Activated naive CD4-positive, alpha-beta T cell (primary cell): ENCODE data around the gene SLC24A3.

Experiments
- DNase-seq, 4 experiments: peaks; one replicate each; lab custom pipeline; 2025; lab: John Stamatoyannopoulos, UW

Gene SLC24A3

DNA sequence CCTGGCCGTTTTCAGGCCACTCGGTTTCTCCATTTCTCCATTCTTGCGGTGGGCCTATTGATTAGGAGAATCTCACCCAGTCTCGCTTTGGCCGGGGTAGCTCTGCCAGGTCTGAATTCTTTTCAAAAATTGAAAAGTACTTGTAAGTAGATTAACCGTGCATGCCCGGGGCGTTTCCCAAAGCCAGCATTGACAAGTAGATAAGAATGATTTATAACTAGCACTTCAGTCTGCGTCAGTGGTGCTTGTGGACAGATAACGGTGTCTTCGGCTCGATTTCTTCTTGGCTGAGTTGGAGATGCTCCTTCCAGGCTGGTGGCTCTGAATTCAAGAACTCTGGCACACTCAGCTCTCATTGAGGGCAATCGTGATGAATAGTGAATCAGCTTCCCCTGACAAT lies 29.0 kb downstream of the SLC24A3 start:
- DNase-seq = no peak

DNA sequence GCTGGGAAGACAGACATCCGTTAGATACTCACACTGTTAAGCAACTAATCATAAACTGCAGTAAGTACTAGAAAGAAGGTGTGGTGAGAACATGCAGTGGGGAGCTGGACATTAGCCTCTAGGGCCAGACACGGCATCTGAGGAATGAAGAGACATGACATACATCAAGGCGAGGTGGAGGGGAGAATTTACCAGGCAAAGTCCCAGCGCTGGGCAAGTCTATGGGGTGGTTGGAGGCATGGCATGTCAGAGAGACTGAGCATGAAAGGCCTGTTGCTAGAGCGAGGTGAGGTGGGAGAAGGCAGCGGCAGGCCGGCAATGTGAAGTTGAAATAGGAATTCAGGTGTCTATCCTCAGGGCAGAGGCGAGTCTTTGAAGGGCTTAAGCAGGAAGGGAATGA lies 31.8 kb downstream of the SLC24A3 start:
- DNase-seq = no peak

DNA sequence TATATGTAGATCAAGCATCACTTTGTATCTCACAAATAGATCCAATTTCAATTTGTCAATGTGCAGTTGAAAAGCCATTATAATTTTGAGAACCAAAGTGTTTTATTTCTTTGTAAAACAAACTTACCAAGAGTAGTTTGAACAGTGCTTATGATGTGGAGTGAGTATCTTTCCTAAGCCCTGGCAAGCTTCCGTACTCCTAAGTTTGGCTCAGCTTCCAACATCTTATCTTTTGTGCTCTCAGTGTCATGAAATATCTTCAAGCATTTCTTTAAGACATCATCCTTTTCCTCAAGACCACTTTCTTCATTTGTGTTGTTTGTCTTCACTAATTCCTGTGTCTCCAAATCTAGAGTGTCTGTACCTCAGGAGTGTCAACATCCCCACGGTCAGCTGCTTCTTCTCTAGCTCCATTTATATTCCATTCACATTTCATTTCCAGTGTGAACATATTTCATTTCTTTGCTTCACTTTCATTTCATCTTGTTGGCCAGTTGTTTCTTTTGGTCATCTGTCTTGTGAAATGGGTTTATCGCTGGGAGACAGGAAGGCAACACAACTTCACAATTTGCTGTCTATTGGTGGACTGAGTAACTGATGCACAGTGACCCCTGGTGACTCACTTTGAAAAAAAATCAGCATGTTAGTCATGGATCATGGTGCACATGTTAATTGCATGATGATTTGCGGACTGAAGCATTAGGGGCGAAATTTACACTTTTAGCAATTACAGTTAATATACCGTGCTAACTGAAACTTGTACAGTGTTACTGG lies 36.9 kb downstream of the SLC24A3 start:
- DNase-seq = no peak

DNA sequence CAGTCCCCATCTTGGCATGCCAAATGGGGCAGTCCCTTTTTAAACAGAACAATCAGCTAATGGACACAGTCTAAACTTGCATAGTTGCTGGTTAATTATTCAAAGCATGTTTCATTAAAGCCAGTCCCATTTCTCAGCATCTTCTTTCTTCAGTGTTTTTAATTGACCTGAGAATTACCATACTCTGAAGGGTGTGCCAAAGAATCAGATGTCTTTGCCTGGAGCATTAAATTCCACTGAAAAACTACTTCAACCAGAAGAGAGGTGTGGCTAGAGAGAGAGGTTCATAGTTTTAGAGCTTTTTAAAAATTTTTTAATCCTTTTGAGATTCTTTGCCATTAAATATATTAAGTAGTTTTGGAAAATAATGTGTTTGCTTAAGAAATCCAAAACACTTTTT lies 37.9 kb downstream of the SLC24A3 start:
- DNase-seq = no peak

DNA sequence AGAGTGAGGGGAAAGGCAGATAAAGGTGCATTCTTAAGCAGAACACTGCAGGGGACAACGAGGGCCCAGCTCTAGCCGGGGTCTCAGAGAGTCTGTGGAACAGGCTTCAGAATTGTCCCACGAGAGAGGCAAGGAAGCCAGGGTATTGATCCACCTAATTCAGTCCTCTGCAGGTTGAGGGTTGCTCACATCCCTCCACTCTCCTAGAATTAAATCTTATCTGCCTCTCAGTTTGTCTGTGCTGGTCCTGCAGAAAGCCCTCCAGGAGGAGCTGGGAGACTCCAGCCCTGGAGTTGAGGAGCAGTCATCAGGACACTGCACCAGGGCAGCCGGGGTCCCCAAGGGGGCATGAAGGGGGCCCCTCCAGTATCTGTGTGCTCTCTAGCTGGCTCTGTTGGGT lies 39.1 kb downstream of the SLC24A3 start:
- DNase-seq = no peak

DNA sequence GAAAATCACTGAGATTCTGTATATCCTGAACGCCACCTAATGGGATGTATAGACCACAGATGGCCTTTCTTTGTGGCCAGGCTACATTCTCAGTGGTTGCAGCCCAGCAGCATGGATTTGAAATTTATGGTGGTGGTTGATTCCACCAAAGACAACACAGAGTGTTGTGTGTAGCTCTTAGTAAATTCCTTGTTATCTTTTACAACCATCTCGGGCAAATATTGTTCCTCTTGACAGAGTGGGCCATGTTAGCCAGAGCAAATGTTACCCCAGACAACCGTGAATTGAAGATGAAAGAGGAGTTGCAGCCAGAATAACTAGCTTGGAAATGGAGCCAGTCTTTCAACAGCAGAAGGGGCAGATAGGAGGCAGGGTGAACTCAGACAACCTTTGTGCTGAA lies 39.5 kb downstream of the SLC24A3 start:
- DNase-seq = no peak

DNA sequence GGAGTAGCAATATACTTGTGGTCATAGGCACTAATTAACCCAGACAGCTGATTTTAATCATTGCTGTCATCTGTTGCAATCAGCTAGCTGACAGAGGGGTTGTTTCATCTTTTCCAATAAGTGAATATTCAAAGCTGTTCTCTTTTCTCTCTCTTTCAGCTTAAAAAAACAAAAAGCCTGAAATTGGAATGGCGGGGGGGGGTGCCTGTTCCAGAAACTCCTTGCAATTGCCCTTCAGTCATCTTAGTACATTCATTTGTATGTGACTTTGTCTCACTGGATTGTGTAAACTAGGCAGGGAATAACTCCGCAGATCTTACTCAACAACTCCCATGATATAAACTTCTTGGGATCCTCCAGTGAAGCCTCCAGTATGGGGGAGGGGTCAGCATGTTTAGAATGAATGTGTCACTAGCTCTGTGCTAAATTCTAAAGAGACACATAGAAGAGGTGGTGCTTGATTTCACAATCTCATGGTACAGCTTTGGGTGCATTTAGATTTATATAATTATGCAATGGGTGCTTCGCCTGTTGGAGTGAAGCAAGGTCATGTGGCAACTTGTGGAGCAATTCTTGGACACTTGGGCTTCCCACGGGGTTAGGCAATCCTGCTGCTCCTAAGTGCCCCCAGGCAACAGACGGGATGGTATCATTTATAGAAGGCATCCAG lies 40.1 kb downstream of the SLC24A3 start:
- DNase-seq = no peak

DNA sequence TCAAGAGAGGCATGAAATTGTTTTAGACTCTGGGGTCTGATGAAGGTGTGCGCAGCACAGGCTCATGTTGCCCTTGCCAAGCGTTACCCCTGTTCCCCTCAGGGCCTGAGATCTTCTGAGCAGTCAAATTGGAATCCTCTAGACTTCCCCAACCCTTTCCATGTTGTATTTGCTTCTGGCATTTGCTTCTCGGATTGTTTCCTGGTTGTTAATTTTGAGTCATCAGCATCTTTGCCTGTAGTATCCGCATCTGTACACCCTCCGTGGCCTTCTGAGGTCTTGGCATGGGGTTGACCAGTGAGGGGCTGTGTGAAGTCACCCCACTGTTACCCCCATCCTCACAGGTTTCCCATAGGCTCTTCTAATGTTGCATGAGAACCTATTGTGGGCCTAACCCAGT lies 40.9 kb downstream of the SLC24A3 start:
- no peak for DNase-seq

DNA sequence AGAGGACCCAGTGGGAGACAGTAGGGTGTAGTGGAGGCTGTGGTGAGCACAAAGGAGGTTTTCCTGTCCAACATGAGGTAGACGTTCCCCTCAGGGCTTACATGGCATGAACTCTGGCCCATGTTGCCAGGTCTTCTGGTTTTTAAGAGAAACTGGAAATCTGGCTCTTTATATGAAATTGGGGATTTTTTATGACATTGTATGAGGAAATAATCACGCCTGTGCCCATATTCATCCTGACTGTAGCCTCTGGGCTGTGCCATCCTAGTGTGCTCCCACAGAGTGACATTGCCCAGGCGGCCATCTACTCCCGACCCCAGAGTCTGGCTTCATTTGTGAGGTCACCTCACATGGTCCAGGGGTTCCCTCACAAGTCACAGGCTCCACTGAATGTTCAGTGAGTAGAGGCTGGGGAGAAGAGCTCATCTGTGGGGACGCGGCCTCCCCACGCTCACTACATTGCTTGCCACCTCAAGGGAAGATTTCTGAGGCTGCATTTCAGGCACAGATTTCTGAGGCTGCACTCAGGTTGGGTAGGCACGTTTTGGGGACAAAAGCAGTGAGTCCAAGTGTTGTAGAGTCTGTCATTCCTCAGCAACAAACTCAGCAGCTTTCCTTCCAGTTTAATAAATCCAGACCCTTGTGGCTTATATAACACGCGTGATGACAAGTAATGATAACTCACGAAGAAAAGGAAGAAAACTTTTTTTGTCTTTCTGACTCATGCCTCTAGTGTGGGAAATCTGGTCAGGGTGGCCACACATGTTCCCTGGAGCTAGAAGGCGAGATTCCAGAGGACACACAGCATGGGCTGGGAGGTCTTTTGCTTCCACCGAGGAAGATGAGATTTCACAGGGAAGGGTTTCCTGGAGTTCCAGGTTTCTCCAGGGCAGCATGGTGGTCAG lies 41.7 kb downstream of the SLC24A3 start:
- DNase-seq = no peak

DNA sequence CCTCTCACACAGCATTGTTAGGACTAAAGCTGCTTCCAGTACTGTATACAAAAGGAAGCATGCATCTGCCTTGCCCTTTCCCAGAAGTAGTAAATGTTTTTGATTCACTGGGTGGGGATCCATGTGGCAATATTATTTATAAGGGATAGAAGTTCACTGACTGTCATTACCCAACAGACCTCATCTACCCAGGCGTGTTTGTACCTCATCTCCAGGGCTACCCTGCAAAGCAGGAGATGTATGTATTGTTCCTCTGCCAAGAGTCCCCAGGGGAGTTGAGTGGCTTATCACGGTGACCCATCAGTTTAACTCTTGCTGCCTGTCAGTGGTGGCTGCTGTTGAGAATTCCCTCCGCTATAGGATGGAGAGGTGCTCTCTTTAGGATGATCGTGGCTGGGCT lies 42.5 kb downstream of the SLC24A3 start:
- DNase-seq = no peak

DNA sequence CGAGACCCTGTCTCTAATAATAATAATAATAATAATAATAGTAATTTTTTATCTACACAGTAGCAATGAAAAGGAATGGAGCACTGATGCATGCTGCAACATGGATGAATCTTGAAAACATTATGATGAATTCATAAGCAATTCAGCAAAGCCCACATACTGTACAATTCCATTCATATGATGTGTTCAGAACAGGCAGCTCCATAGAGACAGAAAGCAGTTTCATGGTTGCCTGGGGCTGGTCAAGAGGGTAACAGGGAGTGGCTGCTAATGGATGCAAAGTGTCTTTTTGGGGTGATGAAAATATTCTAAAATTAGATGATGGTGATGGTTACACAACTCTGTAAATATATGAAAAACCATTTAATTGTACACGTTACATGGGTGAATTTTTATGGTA lies 43.6 kb downstream of the SLC24A3 start:
- DNase-seq = no peak

DNA sequence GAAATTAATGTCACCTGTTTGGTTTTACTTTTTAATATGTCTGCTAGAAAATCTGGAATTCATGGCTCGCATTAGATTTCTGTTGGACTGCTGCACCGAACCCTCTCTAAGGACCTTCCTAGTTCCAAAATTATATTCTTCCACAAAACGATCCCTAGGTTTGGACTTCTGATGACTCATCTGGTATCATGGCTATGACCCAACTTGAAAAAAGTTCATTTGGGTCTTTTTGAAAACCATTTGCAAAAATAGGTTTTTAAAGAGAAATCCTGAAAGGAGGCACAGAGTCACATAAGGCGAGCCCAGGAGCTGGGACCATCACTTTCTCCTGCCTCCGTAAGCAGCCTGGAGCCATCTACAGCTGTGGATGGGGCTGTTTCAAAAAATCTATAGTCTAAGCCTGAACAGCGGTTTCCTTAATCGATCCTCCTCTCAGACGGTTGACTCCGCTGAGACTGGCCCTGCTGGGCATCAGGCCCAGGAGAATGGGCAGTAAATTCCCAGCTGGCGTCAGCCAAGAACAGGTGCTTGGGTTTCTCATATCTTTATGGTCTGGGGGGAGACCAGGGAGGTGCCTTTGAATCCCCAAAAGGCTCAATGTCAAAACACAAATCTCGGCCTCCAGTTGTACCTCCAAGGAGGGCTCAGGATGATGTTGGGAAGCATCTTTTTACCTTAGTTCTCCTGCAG lies 44.6 kb downstream of the SLC24A3 start:
- no peak for DNase-seq

DNA sequence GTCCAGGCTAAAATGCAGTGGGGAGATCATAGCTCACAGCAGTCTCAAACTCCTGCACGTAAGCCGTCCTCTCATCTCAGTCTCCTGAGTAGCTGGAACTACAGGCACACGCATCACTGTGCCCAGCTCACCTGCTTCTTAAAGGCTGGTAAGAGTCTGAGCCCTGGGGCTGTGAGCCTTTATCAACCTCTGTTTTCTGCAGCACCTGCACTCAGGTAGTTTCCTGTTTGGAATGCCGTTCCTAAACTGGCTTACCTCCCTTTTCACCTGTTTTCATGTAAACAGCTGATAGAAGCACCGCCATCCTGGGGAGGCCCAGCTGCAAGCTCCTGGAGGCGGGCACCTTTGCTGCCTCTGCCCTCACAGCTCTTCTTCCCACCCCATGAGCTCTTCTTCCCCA lies 45.4 kb downstream of the SLC24A3 start:
- no peak for DNase-seq

DNA sequence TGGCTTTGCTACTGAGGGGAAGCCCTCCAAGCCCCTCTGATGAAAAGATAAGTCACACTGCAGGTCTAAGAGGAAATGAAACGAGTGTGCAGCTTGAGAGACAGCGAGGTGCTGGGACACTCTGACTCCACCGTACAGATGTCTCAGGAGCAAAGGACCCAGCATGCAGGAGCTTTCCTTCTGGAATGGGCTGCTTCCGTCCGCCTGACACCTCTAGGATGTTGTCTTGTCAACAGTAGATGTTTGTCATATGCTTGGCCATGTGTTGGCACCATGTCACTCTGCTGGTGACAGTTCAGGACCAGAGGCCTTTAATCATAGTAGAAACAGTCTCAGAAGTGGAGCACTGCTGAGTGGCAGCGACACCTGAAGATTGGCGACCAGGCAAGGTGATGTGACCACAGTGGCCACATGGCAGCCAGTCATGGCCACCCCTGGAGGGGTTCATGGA lies 46.7 kb downstream of the SLC24A3 start:
- no peak for DNase-seq

DNA sequence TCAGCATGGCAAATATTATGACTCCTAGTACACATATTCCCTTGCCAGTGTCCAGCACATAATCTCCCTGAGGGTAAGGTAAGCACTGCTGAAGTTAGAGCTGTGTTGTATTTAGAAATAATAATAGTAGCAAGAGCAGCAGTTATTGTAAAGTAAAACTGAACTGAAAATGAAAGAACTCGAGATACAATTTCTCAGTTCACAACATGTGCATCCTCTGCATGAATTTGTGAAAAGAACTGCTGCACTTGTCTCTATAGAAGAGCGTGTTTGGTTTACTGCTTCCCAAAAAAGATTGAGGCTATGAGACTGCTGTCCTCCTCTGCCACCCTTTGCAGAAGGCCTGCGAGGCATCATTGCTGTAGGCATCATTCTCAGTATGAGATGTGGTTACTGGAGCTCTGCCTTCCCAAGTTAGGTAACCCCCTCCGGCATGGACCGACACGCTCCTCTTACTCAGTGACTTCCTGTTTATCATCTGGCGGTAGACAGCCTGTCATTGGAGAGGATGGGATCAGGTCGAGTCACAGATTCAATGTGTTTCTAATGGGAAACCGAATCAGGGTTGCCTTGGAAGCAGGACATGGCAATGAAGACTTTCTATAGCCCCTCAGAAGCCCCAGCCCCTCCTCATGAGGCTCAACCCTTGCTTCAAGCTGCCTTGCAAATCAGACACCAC lies 48.1 kb downstream of the SLC24A3 start:
- no peak for DNase-seq

DNA sequence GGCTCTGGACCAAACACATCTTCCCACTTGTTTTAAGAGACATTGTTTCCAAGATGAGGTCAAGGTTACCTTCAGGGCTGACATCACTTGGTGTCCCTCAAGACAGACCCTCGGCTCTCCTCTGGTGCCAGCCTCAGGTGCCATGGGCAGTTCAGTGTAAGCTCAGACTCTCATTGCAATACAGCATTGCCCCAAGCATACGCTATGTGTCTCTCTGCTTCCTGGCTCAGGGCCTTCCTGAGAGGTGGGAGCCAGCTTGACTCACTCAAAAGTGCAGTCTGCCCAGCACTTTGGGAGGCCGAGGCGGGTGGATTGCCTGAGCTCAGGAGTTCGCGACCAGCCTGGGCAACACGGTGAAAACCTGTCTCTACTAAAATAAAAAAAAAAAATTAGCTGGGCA lies 51.7 kb downstream of the SLC24A3 start:
- DNase-seq = no peak

DNA sequence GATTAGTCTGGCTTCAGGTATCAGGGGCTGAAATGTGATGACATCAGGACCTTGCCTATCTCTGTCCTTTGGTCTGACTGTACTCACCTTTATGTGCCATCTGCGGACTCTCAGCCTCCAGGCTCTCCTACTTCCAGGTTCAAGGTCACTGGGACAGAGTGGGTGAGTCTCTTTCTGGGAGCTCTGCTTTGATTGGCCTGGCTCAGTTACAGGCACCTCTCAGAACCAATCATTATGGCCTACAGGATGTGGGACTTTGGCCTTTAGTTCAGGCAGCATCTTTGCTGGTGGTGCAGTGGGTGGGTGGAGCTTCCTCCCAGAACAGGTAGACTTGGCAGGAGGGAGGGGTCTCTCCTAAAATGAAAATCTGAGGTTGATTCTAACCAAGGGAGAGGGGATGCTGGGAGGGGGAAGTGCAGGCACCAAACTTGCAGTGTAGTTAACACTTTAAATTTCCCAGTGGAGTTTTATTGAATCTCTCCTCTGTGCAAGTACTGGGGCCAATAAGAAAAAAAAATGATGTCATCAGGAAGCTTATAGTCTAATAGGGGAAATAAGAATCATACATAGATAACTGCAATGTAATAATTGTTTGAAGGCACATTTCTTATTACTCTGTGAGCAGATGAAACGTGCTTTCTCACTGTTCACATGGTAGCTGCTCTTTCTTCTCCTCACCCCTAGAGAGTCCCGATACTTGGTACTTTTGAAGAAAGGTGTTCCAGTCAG lies 53.4 kb downstream of the SLC24A3 start:
- no peak for DNase-seq

DNA sequence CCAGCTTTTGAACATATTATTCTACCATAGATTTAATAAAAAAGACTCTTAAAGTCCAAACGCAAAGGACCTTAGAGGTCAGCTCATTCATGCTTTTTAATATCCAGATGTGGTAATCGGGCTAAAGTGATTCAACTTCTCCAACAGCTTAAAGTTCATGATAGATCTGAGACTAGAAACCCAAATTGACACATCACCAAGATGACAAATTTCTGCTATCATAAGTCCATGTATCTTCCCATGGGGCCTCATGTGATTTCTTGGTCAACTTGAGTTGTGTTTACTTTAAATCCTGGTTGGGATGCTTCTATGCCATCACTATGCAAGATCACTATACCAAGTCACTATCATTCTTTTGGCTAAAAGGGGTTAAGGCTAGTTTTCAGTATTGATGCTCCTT lies 56.0 kb downstream of the SLC24A3 start:
- DNase-seq = no peak

DNA sequence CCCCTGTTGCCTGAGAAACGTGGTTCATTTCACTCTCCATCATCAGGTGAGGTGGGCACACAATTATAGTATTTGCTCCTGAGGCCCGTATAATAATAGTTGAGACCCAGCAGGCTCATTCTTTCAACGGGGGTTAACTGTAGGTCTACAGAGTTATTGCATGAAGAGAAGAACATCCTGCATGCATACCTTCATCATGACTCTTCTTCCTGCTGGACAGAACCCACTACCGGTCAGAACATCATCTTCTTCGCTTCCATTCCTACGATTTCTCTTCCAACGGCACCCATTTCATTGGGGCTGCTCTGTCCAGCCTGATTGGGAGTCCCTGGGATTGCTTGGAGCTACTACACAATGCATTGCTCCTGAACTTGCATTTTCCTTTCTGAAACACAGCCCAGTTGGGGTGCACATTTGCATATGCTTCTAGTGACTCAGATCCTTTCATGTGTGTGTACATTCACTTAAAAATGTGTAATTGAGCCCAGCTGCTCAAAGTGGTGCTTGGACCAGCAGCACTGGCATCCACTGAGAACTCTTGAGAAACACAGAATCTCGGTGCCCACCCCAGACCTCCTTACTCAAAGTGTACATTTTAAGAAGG lies 57.4 kb downstream of the SLC24A3 start:
- no peak for DNase-seq

DNA sequence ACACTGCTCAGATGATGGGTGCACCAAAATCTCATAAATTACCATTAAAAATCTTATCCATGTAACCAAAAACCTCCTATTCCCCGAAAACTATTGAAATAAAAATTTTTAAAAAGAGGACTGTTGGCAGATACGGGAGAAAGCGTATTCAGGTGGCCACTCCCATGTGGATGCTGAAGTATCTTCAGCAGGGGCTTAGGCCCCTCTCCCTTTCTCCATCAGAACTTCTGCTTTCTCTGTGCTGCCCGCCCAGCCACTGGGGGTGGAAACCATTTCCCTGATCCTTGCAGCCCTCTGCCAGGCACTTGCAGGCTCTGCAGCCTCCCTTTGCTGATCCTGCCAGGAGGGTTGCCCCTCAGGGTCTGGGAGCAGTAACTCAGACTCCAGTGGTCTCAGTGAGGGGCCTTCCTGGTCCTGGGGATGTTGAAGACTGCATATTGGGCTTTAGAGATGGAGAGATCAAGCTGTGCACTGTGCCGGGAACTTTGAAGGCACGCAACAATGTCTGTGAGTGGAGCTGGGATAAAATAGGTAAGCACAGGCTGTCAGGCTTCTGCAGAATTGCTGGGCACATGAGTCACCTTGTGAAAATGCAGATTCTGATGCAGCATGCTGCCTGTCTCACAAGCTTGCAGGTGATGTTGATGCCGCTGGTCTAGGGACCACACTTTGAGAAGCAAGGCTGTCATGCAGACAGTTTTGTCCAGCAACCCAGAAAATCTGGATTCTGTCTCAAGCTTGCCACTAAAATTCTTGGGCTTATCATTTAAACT lies 59.6 kb downstream of the SLC24A3 start:
- no peak for DNase-seq
